Islet of Langerhans (tissue), 1 donor: ENCODE results near the gene PTPDC1.
A peak's percentile ranks its signal among the peaks of the same experiment; 100 is the strongest.

Experiments used
- FAIRE-seq: peaks from one replicate; lab custom pipeline; 2011; peaks lifted over from hg19 to GRCh38; lab: Jason Lieb, UNC

Gene PTPDC1

GRCh38 chr9:94084314-94084713 is at the start of gene PTPDC1:
Gene PTPDC1, plus strand, starts transcription at chr9:94084464. Its CDS starts 67 bp downstream, at chr9:94084531.
- FAIRE-seq: no peak

- FAIRE-seq: no peak
Measured at GRCh38 chr9:94034511-94034910, 49.8 kb upstream of the PTPDC1 start.

DNA sequence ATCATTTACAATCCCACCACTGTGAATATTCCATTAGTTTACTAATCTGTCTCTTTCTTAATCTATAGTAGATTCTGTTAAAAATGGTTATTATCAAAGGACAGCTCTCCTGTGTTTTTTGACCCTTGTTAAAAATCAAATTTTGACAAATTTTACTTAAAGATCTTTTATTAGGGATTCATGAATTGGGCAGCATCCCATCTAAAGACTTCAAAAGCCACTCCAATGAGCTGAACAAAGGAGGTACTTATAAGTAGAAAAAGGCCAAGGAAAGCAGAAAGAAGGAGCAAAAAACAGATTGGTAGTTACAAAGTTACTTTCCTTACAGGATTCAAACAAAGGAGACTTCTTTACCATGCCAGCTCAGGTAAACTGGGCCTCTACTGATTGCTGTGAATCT is 44.5 kb upstream of the PTPDC1 start:
- no peak for FAIRE-seq

GRCh38 chr9:94042516-94043360 is 41.5 kb upstream of the PTPDC1 start:
- FAIRE-seq: no peak

- FAIRE-seq: no peak
Measured at GRCh38 chr9:94054716-94055115, 29.5 kb upstream of the PTPDC1 start.

GRCh38 chr9:94056442-94056974 is 27.8 kb upstream of the PTPDC1 start:
- peak; percentile 49 for FAIRE-seq

DNA sequence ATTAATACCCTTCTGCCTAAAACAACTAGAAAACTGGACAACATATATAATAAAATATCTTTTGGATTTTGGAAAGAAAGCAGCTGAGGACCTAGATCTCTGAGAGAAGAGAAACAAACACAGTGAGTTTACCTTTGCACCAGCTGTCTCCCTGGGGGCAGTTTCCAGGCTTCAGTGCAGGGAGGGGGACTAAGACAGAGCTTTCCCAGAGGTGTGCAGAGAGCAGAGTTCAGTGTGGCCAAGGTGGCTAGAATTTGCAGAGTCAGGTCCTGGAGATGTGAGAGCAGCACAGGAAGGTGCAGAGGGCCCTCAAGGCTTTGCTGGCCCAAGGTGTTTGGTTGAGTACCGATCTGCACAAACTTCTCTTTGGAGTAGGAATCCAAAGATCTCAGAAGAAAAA is 26.3 kb upstream of the PTPDC1 start:
- FAIRE-seq: no peak

GRCh38 chr9:94061864-94062263 is 22.4 kb upstream of the PTPDC1 start:
- FAIRE-seq: no peak

DNA sequence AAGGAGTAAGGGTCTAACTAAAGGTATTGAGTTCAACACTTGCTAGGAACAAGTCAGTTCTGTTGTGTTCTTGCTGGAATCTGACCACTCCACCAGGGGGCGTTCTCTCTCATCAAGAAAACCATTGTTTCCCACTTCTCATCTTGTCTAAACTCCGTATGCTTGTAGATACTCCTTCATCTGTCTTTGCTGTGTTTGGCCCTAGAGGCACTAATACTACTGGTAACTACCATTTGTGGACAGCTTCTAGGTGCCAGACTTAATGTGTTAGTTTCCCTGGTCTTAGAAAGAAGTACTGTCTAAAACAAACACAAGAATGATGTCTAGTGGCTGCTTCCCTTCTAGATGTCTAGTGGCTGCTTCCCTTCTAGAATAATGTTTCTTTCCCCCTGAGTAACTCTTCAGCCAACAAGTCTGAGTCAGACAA is 18.7 kb upstream of the PTPDC1 start:
- peak; percentile 91 for FAIRE-seq

- no peak for FAIRE-seq
Measured at GRCh38 chr9:94068257-94068656, 16.0 kb upstream of the PTPDC1 start.

DNA sequence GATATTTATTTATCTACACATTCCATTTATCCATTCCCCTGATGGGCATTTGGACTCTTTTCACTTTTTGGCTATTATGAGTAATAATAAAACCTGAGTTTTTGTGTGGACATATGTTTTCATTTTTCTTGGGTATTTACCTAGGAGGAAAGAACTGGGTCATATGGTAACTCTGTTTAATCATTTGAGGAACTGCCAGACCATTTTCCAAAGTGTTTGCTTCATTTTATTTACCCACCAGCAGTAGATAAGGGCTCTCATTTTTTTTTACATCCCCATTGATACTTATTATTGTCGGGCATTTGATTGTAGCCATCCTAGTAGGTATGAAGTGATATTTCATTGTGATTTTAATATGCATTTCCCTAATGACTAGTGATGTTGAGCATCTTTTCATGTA is 7.7 kb upstream of the PTPDC1 start:
- FAIRE-seq: no peak

DNA sequence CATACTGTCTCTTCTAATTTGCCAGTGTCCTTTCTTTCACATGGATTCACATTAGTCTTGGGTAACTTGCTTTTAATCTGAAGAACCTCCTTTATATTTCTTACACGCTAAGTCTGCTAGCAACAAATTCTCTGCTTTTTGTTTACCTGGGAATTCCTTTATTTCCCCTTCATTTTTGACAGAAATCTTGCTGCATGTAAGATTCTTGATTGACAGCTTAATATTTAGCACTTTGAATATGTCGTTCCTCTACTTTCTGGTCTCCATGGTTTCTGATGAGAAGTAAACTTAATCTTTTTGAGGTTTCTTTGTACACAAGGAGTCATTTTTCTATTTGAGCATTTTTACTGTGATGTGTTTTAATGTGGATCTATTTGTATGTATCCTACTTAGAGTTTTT is 6.2 kb upstream of the PTPDC1 start:
- no peak for FAIRE-seq

- FAIRE-seq: no peak
Measured at GRCh38 chr9:94079236-94079635, 5.0 kb upstream of the PTPDC1 start.

- FAIRE-seq: no peak
Measured at GRCh38 chr9:94080249-94080648, 4.0 kb upstream of the PTPDC1 start.

GRCh38 chr9:94081435-94081834 is 2.8 kb upstream of the PTPDC1 start:
- FAIRE-seq: no peak

GRCh38 chr9:94081864-94082463 is 2.3 kb upstream of the PTPDC1 start:
- no peak for FAIRE-seq

GRCh38 chr9:94082553-94082952 is 1.7 kb upstream of the PTPDC1 start:
- no peak for FAIRE-seq

GRCh38 chr9:94082956-94083355 is 1.3 kb upstream of the PTPDC1 start:
- FAIRE-seq: no peak

- no peak for FAIRE-seq
Measured at GRCh38 chr9:94083384-94083783, 880 bp upstream of the PTPDC1 start.

DNA sequence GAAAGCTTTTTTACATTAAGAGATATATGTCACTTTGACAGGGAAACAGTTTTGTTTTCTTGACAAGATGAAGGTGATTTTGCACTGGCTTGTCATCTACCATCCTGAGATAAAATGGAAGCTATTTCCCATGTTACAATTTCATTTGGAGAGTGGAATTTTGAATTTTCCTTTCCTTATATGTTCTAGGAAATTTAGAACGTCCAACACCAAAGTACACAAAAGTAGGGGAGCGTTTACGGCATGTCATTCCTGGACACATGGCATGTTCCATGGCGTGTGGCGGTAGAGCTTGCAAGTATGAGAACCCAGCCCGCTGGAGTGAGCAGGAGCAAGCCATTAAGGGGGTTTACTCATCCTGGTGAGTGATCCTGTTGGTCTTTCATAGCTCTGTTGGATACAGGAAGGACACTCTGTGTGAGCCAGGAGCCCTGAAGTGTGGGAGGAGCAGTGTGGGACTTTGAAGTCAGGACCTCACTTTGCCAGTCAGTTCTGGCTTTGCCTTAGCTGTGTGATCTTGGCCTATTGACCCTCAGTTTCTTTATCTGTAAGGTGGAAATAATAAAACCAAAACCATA is 887 bp downstream of the PTPDC1 start:
- FAIRE-seq: no peak

- FAIRE-seq: no peak
Measured at GRCh38 chr9:94086486-94087345, 2.5 kb downstream of the PTPDC1 start.
